HL-60 (cell line): ENCODE data around the gene LARP4.

ENCODE experiments used
- DNase-seq, 2 experiments: peaks; one replicate each; pipeline ENCODE4 v3.0.0-alpha.2; 2010 to 2020; ENCODE audit warnings: low read depth in 1 of 2, low spot score in 1 of 2
- H3K27ac ChIP-seq: fragments of 250-450 bp; sonication (Bioruptor Pico); replicated peaks from 2 replicates; pipeline ENCODE4 v1.5.1; 2020; ENCODE audit warnings: mild to moderate bottlenecking, moderate library complexity
- H3K27me3 ChIP-seq: fragments of 250-450 bp; sonication (Bioruptor Pico); 2 replicates; pipeline ENCODE4 v1.5.1; 2021; ENCODE audit warnings: mild to moderate bottlenecking, moderate library complexity; ENCODE audit not compliant: insufficient read depth, poor library complexity, severe bottlenecking
- H3K4me3 ChIP-seq: replicated peaks from 2 replicates; pipeline ENCODE4 v1.5.1; 2011; ENCODE audit warnings: mild to moderate bottlenecking, control low read depth, low read length; ENCODE audit not compliant: insufficient read depth
- GABPA ChIP-seq: IDR thresholded peaks from 2 replicates; pipeline ENCODE4 v1.6.1; 2012; ENCODE audit warnings: low read depth
- POLR2AphosphoS5 ChIP-seq: IDR thresholded peaks from 2 replicates; pipeline ENCODE4 v1.6.1; 2012; ENCODE audit warnings: low read depth
- SPI1 ChIP-seq: IDR thresholded peaks from 2 replicates; pipeline ENCODE4 v1.6.1; 2012; ENCODE audit warnings: low read depth, mild to moderate bottlenecking, borderline replicate concordance
- TF ChIP-seq, protein P1 (sequence below): IDR thresholded peaks from 2 replicates; pipeline ENCODE4 v1.6.1; 2012; ENCODE audit warnings: low read depth; ENCODE audit not compliant: insufficient replicate concordance
- TF ChIP-seq, protein P2 (sequence below): IDR thresholded peaks from one replicate; pipeline ENCODE4 v1.5.1; 2011; ENCODE audit warnings: low read length, control low read depth, inconsistent platforms; ENCODE audit not compliant: insufficient read depth

LARP4 gene

DNA sequence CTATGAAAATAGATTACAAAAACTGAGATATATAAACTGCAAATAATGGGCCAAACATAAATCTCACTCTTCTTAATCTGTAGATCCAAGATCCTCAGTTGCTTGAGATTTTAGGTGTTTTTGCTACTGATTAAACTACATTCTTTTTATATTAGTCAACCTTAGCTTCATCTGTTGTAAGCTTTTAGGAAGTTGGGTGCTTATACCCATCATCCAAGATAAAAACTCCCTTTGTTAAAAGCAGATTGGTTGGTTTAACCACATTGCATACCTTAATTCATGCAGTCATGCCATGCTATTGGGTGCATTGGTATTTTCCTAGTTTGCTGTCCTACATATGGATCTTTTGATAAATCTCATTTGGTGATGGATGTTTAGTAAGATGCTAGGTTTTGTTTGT lies 57.9 kb downstream of the LARP4 start:
- Histone ChIP-seq H3K4me3 (no peak overlapping the region), H3K27me3 (no peaks in the 10 kb centered on the region), H3K27ac (no peak overlapping the region)
- TF ChIP-seq, protein P1, sequence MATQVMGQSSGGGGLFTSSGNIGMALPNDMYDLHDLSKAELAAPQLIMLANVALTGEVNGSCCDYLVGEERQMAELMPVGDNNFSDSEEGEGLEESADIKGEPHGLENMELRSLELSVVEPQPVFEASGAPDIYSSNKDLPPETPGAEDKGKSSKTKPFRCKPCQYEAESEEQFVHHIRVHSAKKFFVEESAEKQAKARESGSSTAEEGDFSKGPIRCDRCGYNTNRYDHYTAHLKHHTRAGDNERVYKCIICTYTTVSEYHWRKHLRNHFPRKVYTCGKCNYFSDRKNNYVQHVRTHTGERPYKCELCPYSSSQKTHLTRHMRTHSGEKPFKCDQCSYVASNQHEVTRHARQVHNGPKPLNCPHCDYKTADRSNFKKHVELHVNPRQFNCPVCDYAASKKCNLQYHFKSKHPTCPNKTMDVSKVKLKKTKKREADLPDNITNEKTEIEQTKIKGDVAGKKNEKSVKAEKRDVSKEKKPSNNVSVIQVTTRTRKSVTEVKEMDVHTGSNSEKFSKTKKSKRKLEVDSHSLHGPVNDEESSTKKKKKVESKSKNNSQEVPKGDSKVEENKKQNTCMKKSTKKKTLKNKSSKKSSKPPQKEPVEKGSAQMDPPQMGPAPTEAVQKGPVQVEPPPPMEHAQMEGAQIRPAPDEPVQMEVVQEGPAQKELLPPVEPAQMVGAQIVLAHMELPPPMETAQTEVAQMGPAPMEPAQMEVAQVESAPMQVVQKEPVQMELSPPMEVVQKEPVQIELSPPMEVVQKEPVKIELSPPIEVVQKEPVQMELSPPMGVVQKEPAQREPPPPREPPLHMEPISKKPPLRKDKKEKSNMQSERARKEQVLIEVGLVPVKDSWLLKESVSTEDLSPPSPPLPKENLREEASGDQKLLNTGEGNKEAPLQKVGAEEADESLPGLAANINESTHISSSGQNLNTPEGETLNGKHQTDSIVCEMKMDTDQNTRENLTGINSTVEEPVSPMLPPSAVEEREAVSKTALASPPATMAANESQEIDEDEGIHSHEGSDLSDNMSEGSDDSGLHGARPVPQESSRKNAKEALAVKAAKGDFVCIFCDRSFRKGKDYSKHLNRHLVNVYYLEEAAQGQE: no peak
- TF ChIP-seq SPI1 (no peak), GABPA (no peak), POLR2AphosphoS5 (no peak)
- TF ChIP-seq, protein P2, sequence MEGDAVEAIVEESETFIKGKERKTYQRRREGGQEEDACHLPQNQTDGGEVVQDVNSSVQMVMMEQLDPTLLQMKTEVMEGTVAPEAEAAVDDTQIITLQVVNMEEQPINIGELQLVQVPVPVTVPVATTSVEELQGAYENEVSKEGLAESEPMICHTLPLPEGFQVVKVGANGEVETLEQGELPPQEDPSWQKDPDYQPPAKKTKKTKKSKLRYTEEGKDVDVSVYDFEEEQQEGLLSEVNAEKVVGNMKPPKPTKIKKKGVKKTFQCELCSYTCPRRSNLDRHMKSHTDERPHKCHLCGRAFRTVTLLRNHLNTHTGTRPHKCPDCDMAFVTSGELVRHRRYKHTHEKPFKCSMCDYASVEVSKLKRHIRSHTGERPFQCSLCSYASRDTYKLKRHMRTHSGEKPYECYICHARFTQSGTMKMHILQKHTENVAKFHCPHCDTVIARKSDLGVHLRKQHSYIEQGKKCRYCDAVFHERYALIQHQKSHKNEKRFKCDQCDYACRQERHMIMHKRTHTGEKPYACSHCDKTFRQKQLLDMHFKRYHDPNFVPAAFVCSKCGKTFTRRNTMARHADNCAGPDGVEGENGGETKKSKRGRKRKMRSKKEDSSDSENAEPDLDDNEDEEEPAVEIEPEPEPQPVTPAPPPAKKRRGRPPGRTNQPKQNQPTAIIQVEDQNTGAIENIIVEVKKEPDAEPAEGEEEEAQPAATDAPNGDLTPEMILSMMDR: no peak
- no peak for DNase-seq

DNA sequence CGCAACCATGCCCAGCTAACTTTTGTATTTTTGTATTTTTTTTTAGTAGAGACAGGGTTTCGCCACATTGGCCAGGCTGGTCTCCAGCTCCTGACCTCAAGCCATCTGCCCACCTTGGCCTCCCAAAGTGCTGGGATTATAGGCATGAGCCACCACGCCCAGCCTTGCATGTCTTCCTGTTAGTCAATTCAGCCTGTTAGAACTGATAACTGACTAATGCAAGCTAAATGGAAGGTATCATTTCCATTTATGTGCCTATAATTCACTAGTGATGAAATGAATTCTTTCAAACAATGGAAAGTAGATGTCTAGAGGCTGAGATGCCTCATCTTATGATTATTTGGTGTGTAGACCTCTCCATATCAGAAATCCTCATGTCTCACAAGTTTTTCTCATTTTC lies 66.8 kb downstream of the LARP4 start:
- Histone ChIP-seq H3K27ac (no peak overlapping the region), H3K27me3 (no peaks in the 10 kb centered on the region), H3K4me3 (no peak overlapping the region)
- no peak for DNase-seq
- no peak for TF ChIP-seq SPI1
- TF ChIP-seq POLR2AphosphoS5: no peak

DNA sequence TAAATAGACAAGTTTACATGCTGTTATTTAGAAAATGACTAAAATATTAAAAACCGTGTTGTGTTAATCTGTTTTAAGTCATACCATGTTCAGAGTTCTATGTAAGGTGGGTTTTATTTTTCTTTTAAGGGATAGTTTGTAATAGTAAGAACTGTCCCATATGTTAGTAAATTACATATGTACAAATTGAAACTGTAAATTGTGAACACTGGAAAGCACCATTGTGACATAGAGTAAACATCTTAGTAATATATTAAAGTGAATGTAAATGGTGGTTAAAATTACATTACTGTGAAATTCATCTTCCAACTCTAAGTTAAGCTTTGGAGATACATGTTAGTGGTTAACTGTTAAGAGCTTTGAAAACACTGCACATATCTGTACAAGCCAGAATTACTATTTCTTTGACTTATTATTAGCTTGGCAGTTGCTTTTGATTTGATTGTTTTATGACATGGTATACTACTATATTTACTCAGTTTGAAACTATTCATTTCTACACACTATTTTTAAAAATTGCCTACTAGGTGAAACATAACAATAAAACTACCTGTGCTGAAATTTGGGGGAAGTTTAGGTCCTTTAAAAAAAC lies 76.7 kb downstream of the LARP4 start:
- DNase-seq: no peak
- no peak for TF ChIP-seq POLR2AphosphoS5
- Histone ChIP-seq H3K4me3 (no peak overlapping the region), H3K27me3 (no peaks in the 10 kb centered on the region), H3K27ac (no peak overlapping the region)

DNA sequence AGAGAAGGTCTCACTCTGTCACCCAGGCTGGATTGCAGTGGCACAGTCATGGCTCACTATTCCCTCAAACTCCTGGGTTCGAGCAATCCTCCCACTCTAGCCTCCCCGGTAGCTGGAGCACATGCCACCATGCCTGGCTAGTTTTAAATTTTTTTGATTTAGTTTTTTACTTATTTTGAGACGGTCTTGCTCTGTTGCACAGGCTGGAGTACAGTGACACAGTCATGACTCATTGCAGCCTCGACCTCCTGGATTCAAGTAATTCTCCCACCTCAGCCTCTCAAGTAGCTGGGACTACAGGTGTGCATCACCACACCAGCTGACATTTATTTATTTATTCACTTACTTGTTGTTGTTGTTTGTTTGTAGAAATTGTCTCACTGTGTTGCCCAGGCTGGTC lies 81.9 kb downstream of the LARP4 start:
- TF ChIP-seq, protein P1: no peak
- TF ChIP-seq GABPA (no peak), SPI1 (no peak), POLR2AphosphoS5 (no peak)
- TF ChIP-seq, protein P2: no peak
- DNase-seq: no peak

DNA sequence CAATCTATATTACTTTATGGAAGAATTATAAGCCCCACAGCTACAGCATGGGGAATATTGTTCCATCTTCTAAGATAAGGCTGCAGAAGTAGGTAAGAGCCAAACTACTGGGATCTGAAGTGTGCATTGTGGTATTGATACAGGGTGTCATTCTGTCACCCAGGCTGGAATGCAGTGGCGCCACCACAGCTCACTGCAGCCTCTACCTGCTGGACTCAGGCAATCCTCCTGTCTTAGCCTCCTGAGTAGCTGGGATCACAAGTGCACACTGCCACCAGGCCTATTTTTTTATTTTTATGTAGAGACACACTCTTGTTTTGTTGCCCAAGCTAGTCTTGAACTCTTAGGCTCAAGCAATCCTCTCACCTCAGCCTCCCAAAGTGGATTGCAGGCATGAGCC lies 82.8 kb downstream of the LARP4 start:
- TF ChIP-seq, protein P1: no peak
- TF ChIP-seq SPI1 (no peak), POLR2AphosphoS5 (no peak), GABPA (no peak)
- TF ChIP-seq, protein P2: no peak
- no peak for DNase-seq
- Histone ChIP-seq H3K27me3 (no peaks in the 10 kb centered on the region), H3K4me3 (no peak overlapping the region), H3K27ac (no peak overlapping the region)

More for the DNA sequence above, 81.9 kb downstream of the LARP4 start:
- Histone ChIP-seq H3K27ac (no peak overlapping the region), H3K27me3 (no peaks in the 10 kb centered on the region), H3K4me3 (no peak overlapping the region)
